ENCODE measurements around the gene OR56A3.

- TF ChIP-seq POLR2AphosphoS5 (IDR thresholded peaks at IDR 0.05; ENCODE audit: low read depth, low read length) (no peak), REST (IDR thresholded peaks at IDR 0.05; ENCODE audit: insufficient read depth in 1 of 2, low read depth in 2 of 2, low read length in 2 of 2) (no peak), SIN3A (IDR thresholded peaks at IDR 0.05; ENCODE audit: borderline replicate concordance, insufficient read depth, low read length) (no peak)
These were observed 44.8 kb downstream of the OR56A3 start, which contains the start of gene OR52L1 for GRCh38 chr11:5986885-5987284.

Measured in PFSK-1 (cell line).